Neural cell (in vitro differentiated cells): ENCODE measurements around the gene FAM167B. TPM values are rescaled to one million over a fixed set of nuclear protein-coding genes. Genes with fewer than 3 reads are reported as not detected.

Experiments used
- H2AFZ ChIP-seq: fragments of 200-600, 300-800 bp; sonication (generic), shearing (Covaris generic); 2 replicates; pipeline ENCODE4 v1.6.0; 2014; ENCODE audit warnings: low read depth, mild to moderate bottlenecking, antibody characterized with exemption, low read length, moderate library complexity
- H3F3A ChIP-seq: fragments of 200-600 bp; shearing (Covaris generic); 2 replicates; pipeline ENCODE4 v1.6.1; 2016; ENCODE audit warnings: mild to moderate bottlenecking, moderate library complexity, mixed read lengths, antibody characterized with exemption, low read length; ENCODE audit not compliant: insufficient read depth, poor library complexity, severe bottlenecking
- H3K27ac ChIP-seq: fragments of 200-600, 300-800 bp; sonication (generic), shearing (Covaris generic); 2 replicates; pipeline ENCODE4 v1.5.1; 2014; ENCODE audit warnings: mild to moderate bottlenecking, low read length, moderate library complexity
- H3K27me3 ChIP-seq: fragments of 300-800, 200-600 bp; sonication (generic), shearing (Covaris generic); 2 replicates; pipeline ENCODE4 v1.6.0; 2014; ENCODE audit warnings: mild to moderate bottlenecking, low read depth, low read length, moderate library complexity; ENCODE audit not compliant: insufficient read depth
- H3K36me3 ChIP-seq: fragments of 300-800, 200-600 bp; sonication (generic), shearing (Covaris generic); 2 replicates; pipeline ENCODE4 v1.5.1; 2014; ENCODE audit warnings: mild to moderate bottlenecking, antibody characterized with exemption, low read length, moderate library complexity; ENCODE audit not compliant: insufficient read depth
- H3K4me2 ChIP-seq: fragments of 300-800, 200-600 bp; sonication (generic), shearing (Covaris generic); 2 replicates; pipeline ENCODE4 v1.6.0; 2014; ENCODE audit warnings: mild to moderate bottlenecking, low read length
- H3K4me3 ChIP-seq: fragments of 300-800, 200-600 bp; sonication (generic), shearing (Covaris generic); 2 replicates; pipeline ENCODE4 v1.5.1; 2014; ENCODE audit warnings: mild to moderate bottlenecking, low read length, moderate library complexity
- H3K79me2 ChIP-seq: fragments of 200-600 bp; shearing (Covaris generic); replicated peaks from 2 replicates; pipeline ENCODE4 v1.6.0; 2014; ENCODE audit warnings: mild to moderate bottlenecking, low read length, moderate library complexity; ENCODE audit not compliant: insufficient read depth
- H3K9ac ChIP-seq: fragments of 300-800, 200-600 bp; sonication (generic), shearing (Covaris generic); 2 replicates; pipeline ENCODE4 v1.6.1; 2016; ENCODE audit warnings: mild to moderate bottlenecking, low read length, mixed read lengths
- H3K9me2 ChIP-seq: fragments of 200-600 bp; shearing (Covaris generic); 2 replicates; pipeline ENCODE4 v1.6.1; 2016; ENCODE audit warnings: mild to moderate bottlenecking, low read length, mixed read lengths; ENCODE audit not compliant: insufficient read depth
- H3K9me3 ChIP-seq: fragments of 200-600, 300-800 bp; sonication (generic), shearing (Covaris generic); 2 replicates; pipeline ENCODE4 v1.6.1; 2016; ENCODE audit warnings: mild to moderate bottlenecking, mixed run types, low read length, moderate library complexity, mixed read lengths
- H4K20me1 ChIP-seq: fragments of 200-600 bp; shearing (Covaris generic); 2 replicates; pipeline ENCODE4 v1.6.1; 2016; ENCODE audit warnings: mild to moderate bottlenecking, mixed run types; ENCODE audit not compliant: insufficient read depth
- CTCF ChIP-seq: fragments of 450-650 bp; IDR thresholded peaks from 2 replicates; pipeline ENCODE4 v1.5.1; 2014; ENCODE audit warnings: antibody characterized with exemption, mild to moderate bottlenecking, moderate library complexity; ENCODE audit not compliant: poor library complexity, severe bottlenecking
- EP300 ChIP-seq: fragments of 450-650 bp; conservative IDR thresholded peaks from 2 replicates; pipeline ENCODE4 v1.6.1; 2014; ENCODE audit warnings: antibody characterized with exemption, mild to moderate bottlenecking, moderate library complexity; ENCODE audit not compliant: poor library complexity, severe bottlenecking
- EZH2 ChIP-seq: fragments of 200-600, 300-800 bp; shearing (Covaris generic), sonication (generic); IDR thresholded peaks from 2 replicates; pipeline ENCODE4 v1.6.1; 2014; ENCODE audit warnings: antibody characterized with exemption, low read length, borderline replicate concordance, mild to moderate bottlenecking; ENCODE audit not compliant: insufficient read depth, poor library complexity, severe bottlenecking
- MXI1 ChIP-seq: fragments of 450-650 bp; conservative IDR thresholded peaks from 2 replicates; pipeline ENCODE4 v1.6.1; 2014; ENCODE audit warnings: antibody characterized with exemption, mild to moderate bottlenecking; ENCODE audit not compliant: poor library complexity, severe bottlenecking
- POLR2AphosphoS5 ChIP-seq: IDR thresholded peaks from 2 replicates; pipeline ENCODE4 v1.6.1; 2012
- REST ChIP-seq: IDR thresholded peaks from 2 replicates; pipeline ENCODE4 v1.6.1; 2012; ENCODE audit warnings: borderline replicate concordance
- SMC3 ChIP-seq: fragments of 450-650 bp; conservative IDR thresholded peaks from 2 replicates; pipeline ENCODE4 v1.6.1; 2014; ENCODE audit warnings: antibody characterized with exemption, mild to moderate bottlenecking, moderate library complexity; ENCODE audit not compliant: poor library complexity
- polyA plus RNA-seq: library from polyadenylated mRNA; depleted of rRNA; stranded (reverse); fragments of >200 nt; gene quantifications from 2 replicates; pipeline ENCODE4 v1.2.3, GENCODE V29; 2014

Gene FAM167B
- polyA plus RNA-seq, 1 donor from 2014 or later = not detected

GRCh38 chr1:32221581-32221979 lies 25.4 kb upstream of the FAM167B start:
- H3F3A ChIP-seq = no peaks in the 10 kb centered on the region

DNA sequence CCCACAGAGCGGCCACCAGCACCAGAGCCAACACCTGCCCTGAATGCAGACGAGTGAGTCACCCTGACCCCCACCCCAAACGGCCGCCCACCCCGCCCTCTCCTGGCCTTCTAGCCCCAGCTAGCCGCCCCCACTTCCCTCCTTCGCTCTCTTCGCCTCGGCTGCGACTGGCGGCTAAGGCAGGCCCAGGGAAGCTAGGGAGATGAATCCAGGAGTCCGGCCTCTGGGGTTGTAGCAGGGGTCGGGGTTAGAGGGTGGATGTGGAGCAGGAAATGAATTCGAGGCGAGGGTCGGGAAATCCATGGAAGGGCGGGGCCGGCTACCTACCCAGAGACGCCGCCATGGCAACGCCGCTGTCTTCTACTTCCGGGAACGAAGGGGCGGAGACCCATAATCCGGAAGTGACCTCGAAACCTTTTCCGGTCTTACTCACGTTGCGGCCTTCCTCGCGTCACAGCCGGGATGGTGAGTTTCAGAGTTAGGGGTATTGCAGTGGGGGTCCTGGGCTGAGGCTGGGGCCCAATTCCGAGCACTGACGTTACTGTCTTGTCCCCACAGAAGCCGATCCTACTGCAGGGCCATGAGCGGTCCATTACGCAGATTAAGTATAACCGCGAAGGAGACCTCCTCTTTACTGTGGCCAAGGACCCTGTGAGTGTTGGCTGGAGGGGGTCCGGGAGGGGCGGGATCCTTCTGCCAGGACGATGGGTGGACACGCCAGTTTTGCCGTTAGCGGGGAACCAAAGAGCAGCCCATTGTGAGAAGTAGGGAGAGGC lies 24.9 kb upstream of the FAM167B start, which contains the start of the genes EIF3I and TMEM234:
Gene EIF3I, plus strand, starts transcription at position 428 of the 776 bp plus-strand sequence. Its CDS starts 35 bp downstream, at position 463.
Gene TMEM234, minus strand, starts transcription at position 374 of the 776 bp plus-strand sequence. Its CDS starts 31 bp downstream, at position 343.
- Histone ChIP-seq H3K36me3 (no peaks in the 10 kb centered on the region), H3K4me3 (peak within 1 kb of the TSS; percentile 80), H3K27ac (peak within 1 kb of the TSS; percentile 89), H3F3A (no peaks in the 10 kb centered on the region), H4K20me1 (no peaks in the 10 kb centered on the region), H2AFZ (peak within 1 kb of the TSS; percentile 75), H3K79me2 (peaks cover 22% of the 10 kb centered on the region), H3K27me3 (no peaks in the 10 kb centered on the region), H3K9me2 (no peaks in the 10 kb centered on the region), H3K9ac (peak within 1 kb of the TSS; percentile 89), H3K4me2 (peak within 1 kb of the TSS; percentile 93), H3K9me3 (no peaks in the 10 kb centered on the region)
- TF ChIP-seq MXI1 (peak; percentile 90), REST (peak; percentile 25), POLR2AphosphoS5 (peak; percentile 94), SMC3 (peak; percentile 17), CTCF (no peak), EP300 (no peak)

More at GRCh38 chr1:32221581-32221979, 25.4 kb upstream of the FAM167B start:
- no peaks in the 10 kb centered on the region for H3K9me2 ChIP-seq
- H3K4me3 ChIP-seq = peak overlapping the region; percentile 80
- H3K27me3 ChIP-seq = no peaks in the 10 kb centered on the region
- peak overlapping the region; percentile 75 for H2AFZ ChIP-seq
- H3K79me2 ChIP-seq = peaks cover 22% of the 10 kb centered on the region
- no peaks in the 10 kb centered on the region for H4K20me1 ChIP-seq
- H3K36me3 ChIP-seq = peaks cover 4% of the 10 kb centered on the region
- peak overlapping the region; percentile 89 for H3K27ac ChIP-seq
- H3K9me3 ChIP-seq = no peaks in the 10 kb centered on the region
- peak overlapping the region; percentile 89 for H3K9ac ChIP-seq
- H3K4me2 ChIP-seq = peak overlapping the region; percentile 93
- TF ChIP-seq EZH2 (no peak), REST (peak; percentile 0)
